ENCODE results near the gene PLK1. TPM values are rescaled to one million over a fixed set of nuclear protein-coding genes. Genes with fewer than 3 reads are reported as not detected.
"Not testable (repeated sequence)": the region's sequence is repeated elsewhere in the genome, so short reads cannot be mapped to it uniquely, and the experiment has no call there.

The PLK1 gene
- total RNA-seq (under 1 TPM; 0.84 to 0.85 TPM), total RNA-seq (0.68 to 109 (median 2.4) reads per million in 172 experiments)
- 2.5 TPM for polyA plus RNA-seq (2013, experiment 1 of 2)
- 4.2 TPM for polyA plus RNA-seq (2013, experiment 2 of 2)

- H3K27ac ChIP-seq (ENCODE audit: low read depth in 1 of 2, low read length in 2 of 2): no peak within 1 kb of the TSS
- intact Hi-C loops (cut with DNase I, micrococcal nuclease): loop anchor here in 1 of 2 experiments (10.0 kb wide), 1 partner anchor 356 kb away; no protein-coding TSS in a partner anchor
- DNase-seq (peak; percentile 44 to 83 (median 64)), ATAC-seq (ENCODE audit: poor library complexity) (peak; percentile 99)
- peak within 1 kb of the TSS; percentile 85 for H3K4me3 Mint-ChIP-seq
- ChIA-PET POLR2A (interaction anchor here (1.1 kb wide), 1 partner anchor 38 kb away, joined by 4 read pairs; the partner anchor contains the start of genes DCTN5 and PALB2), CTCF (no interaction called here)
- no peak for TF ChIP-seq CTCF (IDR thresholded peaks at IDR 0.05)
- H3K27me3 Mint-ChIP-seq: no peaks in the 10 kb centered on the region
- no peaks in the 10 kb centered on the region for H3K9me3 ChIP-seq (ENCODE audit: control insufficient read depth in 1 of 2, insufficient read depth in 1 of 2, low read length in 2 of 2)
- H3K36me3 ChIP-seq (ENCODE audit: insufficient read depth, low read length): peaks cover 8% of the 10 kb centered on the region
- no peaks in the 10 kb centered on the region for H3K27me3 ChIP-seq (ENCODE audit: control insufficient read depth in 1 of 2, insufficient read depth in 2 of 2, low read length in 2 of 2)
- H3K27ac Mint-ChIP-seq: peak within 1 kb of the TSS; percentile 32
- peaks cover 14% of the 10 kb centered on the region for H3K36me3 Mint-ChIP-seq (ENCODE audit: low read depth)
- H3K4me1 Mint-ChIP-seq (ENCODE audit: low read depth): peaks cover 20% of the 10 kb centered on the region
- H3K4me1 ChIP-seq (ENCODE audit: insufficient read depth, low read length): peaks cover 21% of the 10 kb centered on the region
- peak within 1 kb of the TSS; percentile 68 for H3K4me3 ChIP-seq (ENCODE audit: low read length)
- H3K9me3 Mint-ChIP-seq: no peaks in the 10 kb centered on the region
Measured at GRCh38 chr16:23678430-23679273, at the start of gene PLK1. PLK1 (plus strand) TSS chr16:23678889; CDS start chr16:23678933, 44 bp downstream.

GRCh38 chr16:23629516-23629915 lies 49.2 kb upstream of the PLK1 start:
- intact Hi-C loops (cut with DNase I, micrococcal nuclease): no loop called here
- no peak overlapping the region for H3K27ac Mint-ChIP-seq
- no peak overlapping the region for H3K4me3 ChIP-seq (ENCODE audit: low read length)
- ChIA-PET POLR2A (no interaction called here), CTCF (no interaction called here)
- H3K4me1 Mint-ChIP-seq (ENCODE audit: low read depth): no peaks in the 10 kb centered on the region
- no peaks in the 10 kb centered on the region for H3K4me1 ChIP-seq (ENCODE audit: insufficient read depth, low read length)
- no peaks in the 10 kb centered on the region for H3K27me3 Mint-ChIP-seq
- no peaks in the 10 kb centered on the region for H3K27me3 ChIP-seq (ENCODE audit: control insufficient read depth in 1 of 2, insufficient read depth in 2 of 2, low read length in 2 of 2)
- no peaks in the 10 kb centered on the region for H3K9me3 Mint-ChIP-seq
- no peak for TF ChIP-seq CTCF (IDR thresholded peaks at IDR 0.05)
- peaks cover 31% of the 10 kb centered on the region for H3K36me3 ChIP-seq (ENCODE audit: insufficient read depth, low read length)
- no peak overlapping the region for H3K4me3 Mint-ChIP-seq
- DNase-seq: no peak
- H3K36me3 Mint-ChIP-seq (ENCODE audit: low read depth): peaks cover 69% of the 10 kb centered on the region
- H3K9me3 ChIP-seq (ENCODE audit: control insufficient read depth in 1 of 2, insufficient read depth in 1 of 2, low read length in 2 of 2): no peaks in the 10 kb centered on the region
- no peak overlapping the region for H3K27ac ChIP-seq (ENCODE audit: low read depth in 1 of 2, low read length in 2 of 2)
- no peak for ATAC-seq (ENCODE audit: poor library complexity)

GRCh38 chr16:23631874-23632273 lies 46.8 kb upstream of the PLK1 start:
- H3K4me3 ChIP-seq (ENCODE audit: low read length); H3K9me3 ChIP-seq (ENCODE audit: control insufficient read depth in 1 of 2, insufficient read depth in 1 of 2, low read length in 2 of 2); DNase-seq; POLR2A ChIA-PET; H3K4me1 Mint-ChIP-seq (ENCODE audit: low read depth); H3K9me3 Mint-ChIP-seq; ATAC-seq (ENCODE audit: poor library complexity); H3K27me3 Mint-ChIP-seq; CTCF ChIA-PET; H3K4me3 Mint-ChIP-seq; H3K27me3 ChIP-seq (ENCODE audit: control insufficient read depth in 1 of 2, insufficient read depth in 2 of 2, low read length in 2 of 2); intact Hi-C loops (cut with DNase I, micrococcal nuclease); H3K4me1 ChIP-seq (ENCODE audit: insufficient read depth, low read length); H3K27ac Mint-ChIP-seq; H3K27ac ChIP-seq (ENCODE audit: low read depth in 1 of 2, low read length in 2 of 2): not testable (repeated sequence)
- H3K36me3 ChIP-seq (ENCODE audit: insufficient read depth, low read length): peaks cover 28% of the 10 kb centered on the region
- H3K36me3 Mint-ChIP-seq (ENCODE audit: low read depth): peaks cover 72% of the 10 kb centered on the region

Measured in CD4-positive, alpha-beta T cell (primary cell).